HL-60 (cell line): ENCODE measurements around the gene FOXP1.

Source experiments
- DNase-seq, 2 experiments: peaks; one replicate each; pipeline ENCODE4 v3.0.0-alpha.2; 2010 to 2020; ENCODE audit warnings: low read depth in 1 of 2, low spot score in 1 of 2
- H3K27ac ChIP-seq: fragments of 250-450 bp; sonication (Bioruptor Pico); replicated peaks from 2 replicates; pipeline ENCODE4 v1.5.1; 2020; ENCODE audit warnings: mild to moderate bottlenecking, moderate library complexity
- H3K27me3 ChIP-seq: fragments of 250-450 bp; sonication (Bioruptor Pico); 2 replicates; pipeline ENCODE4 v1.5.1; 2021; ENCODE audit warnings: mild to moderate bottlenecking, moderate library complexity; ENCODE audit not compliant: insufficient read depth, poor library complexity, severe bottlenecking
- H3K4me3 ChIP-seq: replicated peaks from 2 replicates; pipeline ENCODE4 v1.5.1; 2011; ENCODE audit warnings: mild to moderate bottlenecking, control low read depth, low read length; ENCODE audit not compliant: insufficient read depth
- GABPA ChIP-seq: IDR thresholded peaks from 2 replicates; pipeline ENCODE4 v1.6.1; 2012; ENCODE audit warnings: low read depth
- POLR2AphosphoS5 ChIP-seq: IDR thresholded peaks from 2 replicates; pipeline ENCODE4 v1.6.1; 2012; ENCODE audit warnings: low read depth
- SPI1 ChIP-seq: IDR thresholded peaks from 2 replicates; pipeline ENCODE4 v1.6.1; 2012; ENCODE audit warnings: low read depth, mild to moderate bottlenecking, borderline replicate concordance
- TF ChIP-seq, protein P1 (sequence below): IDR thresholded peaks from one replicate; pipeline ENCODE4 v1.5.1; 2011; ENCODE audit warnings: low read length, control low read depth, inconsistent platforms; ENCODE audit not compliant: insufficient read depth
- TF ChIP-seq, protein P2 (sequence below): IDR thresholded peaks from 2 replicates; pipeline ENCODE4 v1.6.1; 2012; ENCODE audit warnings: low read depth; ENCODE audit not compliant: insufficient replicate concordance

Gene FOXP1

GRCh38 chr3:71599416-71599815 lies 15.9 kb upstream of the FOXP1 start:
- TF ChIP-seq GABPA (no peak), POLR2AphosphoS5 (no peak), SPI1 (no peak)
- TF ChIP-seq, protein P1, sequence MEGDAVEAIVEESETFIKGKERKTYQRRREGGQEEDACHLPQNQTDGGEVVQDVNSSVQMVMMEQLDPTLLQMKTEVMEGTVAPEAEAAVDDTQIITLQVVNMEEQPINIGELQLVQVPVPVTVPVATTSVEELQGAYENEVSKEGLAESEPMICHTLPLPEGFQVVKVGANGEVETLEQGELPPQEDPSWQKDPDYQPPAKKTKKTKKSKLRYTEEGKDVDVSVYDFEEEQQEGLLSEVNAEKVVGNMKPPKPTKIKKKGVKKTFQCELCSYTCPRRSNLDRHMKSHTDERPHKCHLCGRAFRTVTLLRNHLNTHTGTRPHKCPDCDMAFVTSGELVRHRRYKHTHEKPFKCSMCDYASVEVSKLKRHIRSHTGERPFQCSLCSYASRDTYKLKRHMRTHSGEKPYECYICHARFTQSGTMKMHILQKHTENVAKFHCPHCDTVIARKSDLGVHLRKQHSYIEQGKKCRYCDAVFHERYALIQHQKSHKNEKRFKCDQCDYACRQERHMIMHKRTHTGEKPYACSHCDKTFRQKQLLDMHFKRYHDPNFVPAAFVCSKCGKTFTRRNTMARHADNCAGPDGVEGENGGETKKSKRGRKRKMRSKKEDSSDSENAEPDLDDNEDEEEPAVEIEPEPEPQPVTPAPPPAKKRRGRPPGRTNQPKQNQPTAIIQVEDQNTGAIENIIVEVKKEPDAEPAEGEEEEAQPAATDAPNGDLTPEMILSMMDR = no peak
- TF ChIP-seq, protein P2, sequence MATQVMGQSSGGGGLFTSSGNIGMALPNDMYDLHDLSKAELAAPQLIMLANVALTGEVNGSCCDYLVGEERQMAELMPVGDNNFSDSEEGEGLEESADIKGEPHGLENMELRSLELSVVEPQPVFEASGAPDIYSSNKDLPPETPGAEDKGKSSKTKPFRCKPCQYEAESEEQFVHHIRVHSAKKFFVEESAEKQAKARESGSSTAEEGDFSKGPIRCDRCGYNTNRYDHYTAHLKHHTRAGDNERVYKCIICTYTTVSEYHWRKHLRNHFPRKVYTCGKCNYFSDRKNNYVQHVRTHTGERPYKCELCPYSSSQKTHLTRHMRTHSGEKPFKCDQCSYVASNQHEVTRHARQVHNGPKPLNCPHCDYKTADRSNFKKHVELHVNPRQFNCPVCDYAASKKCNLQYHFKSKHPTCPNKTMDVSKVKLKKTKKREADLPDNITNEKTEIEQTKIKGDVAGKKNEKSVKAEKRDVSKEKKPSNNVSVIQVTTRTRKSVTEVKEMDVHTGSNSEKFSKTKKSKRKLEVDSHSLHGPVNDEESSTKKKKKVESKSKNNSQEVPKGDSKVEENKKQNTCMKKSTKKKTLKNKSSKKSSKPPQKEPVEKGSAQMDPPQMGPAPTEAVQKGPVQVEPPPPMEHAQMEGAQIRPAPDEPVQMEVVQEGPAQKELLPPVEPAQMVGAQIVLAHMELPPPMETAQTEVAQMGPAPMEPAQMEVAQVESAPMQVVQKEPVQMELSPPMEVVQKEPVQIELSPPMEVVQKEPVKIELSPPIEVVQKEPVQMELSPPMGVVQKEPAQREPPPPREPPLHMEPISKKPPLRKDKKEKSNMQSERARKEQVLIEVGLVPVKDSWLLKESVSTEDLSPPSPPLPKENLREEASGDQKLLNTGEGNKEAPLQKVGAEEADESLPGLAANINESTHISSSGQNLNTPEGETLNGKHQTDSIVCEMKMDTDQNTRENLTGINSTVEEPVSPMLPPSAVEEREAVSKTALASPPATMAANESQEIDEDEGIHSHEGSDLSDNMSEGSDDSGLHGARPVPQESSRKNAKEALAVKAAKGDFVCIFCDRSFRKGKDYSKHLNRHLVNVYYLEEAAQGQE = no peak
- H3K4me3 ChIP-seq = no peak overlapping the region
- H3K27ac ChIP-seq = no peak overlapping the region
- no peaks in the 10 kb centered on the region for H3K27me3 ChIP-seq
- no peak for DNase-seq

DNA sequence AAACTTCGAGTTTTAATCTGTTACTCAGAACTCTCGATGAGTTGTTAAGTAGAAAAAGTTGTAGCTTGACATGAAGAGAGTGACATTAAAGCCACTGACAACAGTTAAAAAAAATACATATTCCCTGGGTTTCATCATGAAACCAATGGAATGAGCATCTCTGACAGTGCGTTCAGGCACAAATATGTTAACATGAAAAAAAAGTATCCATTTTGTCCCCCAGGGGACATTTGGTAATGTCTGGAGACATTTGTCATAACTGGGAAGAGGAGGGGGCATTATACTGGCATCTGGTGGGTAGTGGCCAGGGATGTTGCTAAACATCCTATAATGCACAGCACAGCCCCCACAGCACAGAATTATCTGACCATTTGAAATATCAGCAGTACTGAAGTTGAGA lies 14.8 kb upstream of the FOXP1 start:
- no peak for DNase-seq
- Histone ChIP-seq H3K27ac (no peak overlapping the region), H3K4me3 (no peak overlapping the region), H3K27me3 (no peaks in the 10 kb centered on the region)
- TF ChIP-seq, protein P1 = no peak
- TF ChIP-seq POLR2AphosphoS5 (no peak), SPI1 (no peak), GABPA (no peak)
- TF ChIP-seq, protein P2 = no peak

DNA sequence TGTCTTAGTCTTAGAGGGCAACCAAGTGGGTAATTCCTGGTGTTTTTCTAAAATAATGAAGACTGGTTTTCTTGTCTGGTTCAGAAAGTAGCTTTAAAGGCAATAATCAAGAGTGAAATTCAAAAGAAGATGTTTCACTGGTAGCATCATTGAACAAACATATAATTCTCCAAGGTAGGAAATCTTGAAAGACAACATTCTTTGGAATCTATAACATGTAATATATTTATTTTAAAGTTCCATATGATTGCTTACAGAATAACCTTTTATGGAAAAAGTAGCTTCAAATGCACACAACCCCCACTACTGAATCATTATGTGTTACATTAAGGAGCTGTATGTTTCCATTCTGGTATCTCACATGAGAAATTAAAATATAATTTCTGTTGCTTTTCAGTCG lies 13.8 kb upstream of the FOXP1 start:
- Histone ChIP-seq H3K27me3 (no peaks in the 10 kb centered on the region), H3K4me3 (no peak overlapping the region), H3K27ac (no peak overlapping the region)
- DNase-seq = no peak
- TF ChIP-seq GABPA (no peak), SPI1 (no peak), POLR2AphosphoS5 (no peak)
- TF ChIP-seq, protein P2 = no peak
- TF ChIP-seq, protein P1 = no peak
